ENCODE measurements around the gene PHETA2. TPM values are rescaled to one million over a fixed set of nuclear protein-coding genes. Genes with fewer than 3 reads are reported as not detected.

The PHETA2 gene
- total and polyA plus RNA-seq, 2 of the 13 experiments (the other 11 are each of a cell fraction or from before 2014, with no cell fraction given): 0.07 TPM; not detected in 1

DNA sequence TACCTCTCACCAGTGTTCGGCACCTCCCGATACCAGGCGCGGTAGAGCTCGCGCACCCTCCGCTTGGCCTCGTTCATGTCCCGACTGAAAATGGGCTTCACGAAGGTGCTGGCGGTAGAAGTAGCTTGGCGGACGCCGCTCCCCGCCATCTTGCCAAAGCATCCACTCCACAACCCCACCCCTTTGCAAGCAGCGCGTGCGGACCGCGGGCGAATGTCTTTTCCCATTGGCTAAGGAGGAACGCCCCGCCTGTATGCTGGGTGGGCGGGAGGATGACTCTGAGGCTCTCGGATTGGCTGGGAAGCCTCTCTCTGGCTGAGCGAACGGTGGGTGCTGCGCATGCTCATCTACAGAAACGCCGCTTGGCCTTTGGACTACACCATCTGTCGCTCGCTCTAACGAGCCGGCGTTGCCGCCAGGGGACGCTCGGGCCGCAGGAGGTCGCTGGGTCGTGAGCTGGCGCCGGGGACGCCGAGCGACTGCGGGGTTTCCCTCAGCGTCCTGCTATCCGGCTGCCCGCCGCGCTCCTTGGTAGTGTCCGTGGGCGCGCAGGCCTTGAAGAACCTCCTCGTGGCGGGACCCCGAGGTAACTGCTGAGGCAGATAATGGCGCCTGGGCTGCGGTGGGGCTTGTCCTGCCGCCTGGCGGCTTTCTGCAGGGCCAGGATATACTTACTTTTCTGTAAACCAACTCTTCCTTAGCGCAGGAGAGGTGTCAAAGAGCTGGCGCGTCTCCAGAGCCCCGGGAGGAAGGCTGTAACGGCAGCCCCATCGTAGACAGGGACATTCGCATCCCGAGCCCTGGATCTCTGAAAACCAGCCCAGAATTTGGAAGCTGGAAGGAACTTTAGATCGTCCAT lies 16.8 kb downstream of the PHETA2 start, which contains the start of gene NDUFA6 (continued):
- TF ChIP-seq, protein P1, sequence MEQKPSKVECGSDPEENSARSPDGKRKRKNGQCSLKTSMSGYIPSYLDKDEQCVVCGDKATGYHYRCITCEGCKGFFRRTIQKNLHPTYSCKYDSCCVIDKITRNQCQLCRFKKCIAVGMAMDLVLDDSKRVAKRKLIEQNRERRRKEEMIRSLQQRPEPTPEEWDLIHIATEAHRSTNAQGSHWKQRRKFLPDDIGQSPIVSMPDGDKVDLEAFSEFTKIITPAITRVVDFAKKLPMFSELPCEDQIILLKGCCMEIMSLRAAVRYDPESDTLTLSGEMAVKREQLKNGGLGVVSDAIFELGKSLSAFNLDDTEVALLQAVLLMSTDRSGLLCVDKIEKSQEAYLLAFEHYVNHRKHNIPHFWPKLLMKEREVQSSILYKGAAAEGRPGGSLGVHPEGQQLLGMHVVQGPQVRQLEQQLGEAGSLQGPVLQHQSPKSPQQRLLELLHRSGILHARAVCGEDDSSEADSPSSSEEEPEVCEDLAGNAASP (CRISPR knock-in tag; IDR thresholded peaks at IDR 0.05; ENCODE audit: borderline replicate concordance): no peak; the same call in 1 of the 2 replicates
- TF ChIP-seq, protein P2, sequence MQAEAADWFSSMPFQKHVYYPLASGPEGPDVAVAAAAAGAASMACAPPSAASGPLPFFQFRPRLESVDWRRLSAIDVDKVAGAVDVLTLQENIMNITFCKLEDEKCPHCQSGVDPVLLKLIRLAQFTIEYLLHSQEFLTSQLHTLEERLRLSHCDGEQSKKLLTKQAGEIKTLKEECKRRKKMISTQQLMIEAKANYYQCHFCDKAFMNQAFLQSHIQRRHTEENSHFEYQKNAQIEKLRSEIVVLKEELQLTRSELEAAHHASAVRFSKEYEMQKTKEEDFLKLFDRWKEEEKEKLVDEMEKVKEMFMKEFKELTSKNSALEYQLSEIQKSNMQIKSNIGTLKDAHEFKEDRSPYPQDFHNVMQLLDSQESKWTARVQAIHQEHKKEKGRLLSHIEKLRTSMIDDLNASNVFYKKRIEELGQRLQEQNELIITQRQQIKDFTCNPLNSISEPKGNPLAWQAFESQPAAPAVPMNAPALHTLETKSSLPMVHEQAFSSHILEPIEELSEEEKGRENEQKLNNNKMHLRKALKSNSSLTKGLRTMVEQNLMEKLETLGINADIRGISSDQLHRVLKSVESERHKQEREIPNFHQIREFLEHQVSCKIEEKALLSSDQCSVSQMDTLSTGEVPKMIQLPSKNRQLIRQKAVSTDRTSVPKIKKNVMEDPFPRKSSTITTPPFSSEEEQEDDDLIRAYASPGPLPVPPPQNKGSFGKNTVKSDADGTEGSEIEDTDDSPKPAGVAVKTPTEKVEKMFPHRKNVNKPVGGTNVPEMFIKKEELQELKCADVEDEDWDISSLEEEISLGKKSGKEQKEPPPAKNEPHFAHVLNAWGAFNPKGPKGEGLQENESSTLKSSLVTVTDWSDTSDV (CRISPR knock-in tag; IDR thresholded peaks at IDR 0.05): 0 out of 2 replicates have a peak, but pooled peaks have one; percentile 50
- TF ChIP-seq ZNF607 (CRISPR knock-in tag; IDR thresholded peaks at IDR 0.05; ENCODE audit: borderline replicate concordance) (peak; percentile 87; the same call in 1 of the 2 replicates), ZKSCAN8 (CRISPR knock-in tag; IDR thresholded peaks at IDR 0.05; ENCODE audit: borderline replicate concordance) (peak; percentile 43; the same call in 1 of the 2 replicates), ZNF775 (CRISPR knock-in tag; IDR thresholded peaks at IDR 0.05; ENCODE audit: borderline replicate concordance) (no peak), TCF7 (IDR thresholded peaks at IDR 0.05; ENCODE audit: low read depth) (no peak; the same call in 1 of the 2 replicates), ZBTB7B (CRISPR knock-in tag; IDR thresholded peaks at IDR 0.05) (0 out of 2 replicates have a peak, but pooled peaks have one; percentile 4), HOXA5 (CRISPR knock-in tag; IDR thresholded peaks at IDR 0.05) (peak; percentile 84), ZNF619 (CRISPR knock-in tag; IDR thresholded peaks at IDR 0.05) (peak; percentile 93), TRIM24 (CRISPR knock-in tag; IDR thresholded peaks at IDR 0.05) (no peak), ZSCAN22 (CRISPR knock-in tag; IDR thresholded peaks at IDR 0.05) (no peak; the same call in 1 of the 2 replicates), BCL6 (CRISPR knock-in tag; IDR thresholded peaks at IDR 0.05) (peak; percentile 53), KLF6 (CRISPR knock-in tag; IDR thresholded peaks at IDR 0.05) (peak; percentile 89), ZNF616 (CRISPR knock-in tag; IDR thresholded peaks at IDR 0.05; ENCODE audit: low read depth) (0 out of 2 replicates have a peak, but pooled peaks have one; percentile 73), ZNF274 (CRISPR knock-in tag; IDR thresholded peaks at IDR 0.05) (peak; percentile 76; the same call in 1 of the 2 replicates)
- TF ChIP-seq, protein P3, sequence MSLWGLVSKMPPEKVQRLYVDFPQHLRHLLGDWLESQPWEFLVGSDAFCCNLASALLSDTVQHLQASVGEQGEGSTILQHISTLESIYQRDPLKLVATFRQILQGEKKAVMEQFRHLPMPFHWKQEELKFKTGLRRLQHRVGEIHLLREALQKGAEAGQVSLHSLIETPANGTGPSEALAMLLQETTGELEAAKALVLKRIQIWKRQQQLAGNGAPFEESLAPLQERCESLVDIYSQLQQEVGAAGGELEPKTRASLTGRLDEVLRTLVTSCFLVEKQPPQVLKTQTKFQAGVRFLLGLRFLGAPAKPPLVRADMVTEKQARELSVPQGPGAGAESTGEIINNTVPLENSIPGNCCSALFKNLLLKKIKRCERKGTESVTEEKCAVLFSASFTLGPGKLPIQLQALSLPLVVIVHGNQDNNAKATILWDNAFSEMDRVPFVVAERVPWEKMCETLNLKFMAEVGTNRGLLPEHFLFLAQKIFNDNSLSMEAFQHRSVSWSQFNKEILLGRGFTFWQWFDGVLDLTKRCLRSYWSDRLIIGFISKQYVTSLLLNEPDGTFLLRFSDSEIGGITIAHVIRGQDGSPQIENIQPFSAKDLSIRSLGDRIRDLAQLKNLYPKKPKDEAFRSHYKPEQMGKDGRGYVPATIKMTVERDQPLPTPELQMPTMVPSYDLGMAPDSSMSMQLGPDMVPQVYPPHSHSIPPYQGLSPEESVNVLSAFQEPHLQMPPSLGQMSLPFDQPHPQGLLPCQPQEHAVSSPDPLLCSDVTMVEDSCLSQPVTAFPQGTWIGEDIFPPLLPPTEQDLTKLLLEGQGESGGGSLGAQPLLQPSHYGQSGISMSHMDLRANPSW (CRISPR knock-in tag; IDR thresholded peaks at IDR 0.05; ENCODE audit: borderline replicate concordance): peak; percentile 64; the same call in 1 of the 2 replicates
- TF ChIP-seq, protein P4, sequence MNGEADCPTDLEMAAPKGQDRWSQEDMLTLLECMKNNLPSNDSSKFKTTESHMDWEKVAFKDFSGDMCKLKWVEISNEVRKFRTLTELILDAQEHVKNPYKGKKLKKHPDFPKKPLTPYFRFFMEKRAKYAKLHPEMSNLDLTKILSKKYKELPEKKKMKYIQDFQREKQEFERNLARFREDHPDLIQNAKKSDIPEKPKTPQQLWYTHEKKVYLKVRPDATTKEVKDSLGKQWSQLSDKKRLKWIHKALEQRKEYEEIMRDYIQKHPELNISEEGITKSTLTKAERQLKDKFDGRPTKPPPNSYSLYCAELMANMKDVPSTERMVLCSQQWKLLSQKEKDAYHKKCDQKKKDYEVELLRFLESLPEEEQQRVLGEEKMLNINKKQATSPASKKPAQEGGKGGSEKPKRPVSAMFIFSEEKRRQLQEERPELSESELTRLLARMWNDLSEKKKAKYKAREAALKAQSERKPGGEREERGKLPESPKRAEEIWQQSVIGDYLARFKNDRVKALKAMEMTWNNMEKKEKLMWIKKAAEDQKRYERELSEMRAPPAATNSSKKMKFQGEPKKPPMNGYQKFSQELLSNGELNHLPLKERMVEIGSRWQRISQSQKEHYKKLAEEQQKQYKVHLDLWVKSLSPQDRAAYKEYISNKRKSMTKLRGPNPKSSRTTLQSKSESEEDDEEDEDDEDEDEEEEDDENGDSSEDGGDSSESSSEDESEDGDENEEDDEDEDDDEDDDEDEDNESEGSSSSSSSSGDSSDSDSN (CRISPR knock-in tag; IDR thresholded peaks at IDR 0.05): peak; percentile 97
- TF ChIP-seq, protein P5, sequence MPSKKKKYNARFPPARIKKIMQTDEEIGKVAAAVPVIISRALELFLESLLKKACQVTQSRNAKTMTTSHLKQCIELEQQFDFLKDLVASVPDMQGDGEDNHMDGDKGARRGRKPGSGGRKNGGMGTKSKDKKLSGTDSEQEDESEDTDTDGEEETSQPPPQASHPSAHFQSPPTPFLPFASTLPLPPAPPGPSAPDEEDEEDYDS (CRISPR knock-in tag; IDR thresholded peaks at IDR 0.05): peak; percentile 89
